Measurements from ENCODE around the gene TAGLN3.

Gene TAGLN3

DNA sequence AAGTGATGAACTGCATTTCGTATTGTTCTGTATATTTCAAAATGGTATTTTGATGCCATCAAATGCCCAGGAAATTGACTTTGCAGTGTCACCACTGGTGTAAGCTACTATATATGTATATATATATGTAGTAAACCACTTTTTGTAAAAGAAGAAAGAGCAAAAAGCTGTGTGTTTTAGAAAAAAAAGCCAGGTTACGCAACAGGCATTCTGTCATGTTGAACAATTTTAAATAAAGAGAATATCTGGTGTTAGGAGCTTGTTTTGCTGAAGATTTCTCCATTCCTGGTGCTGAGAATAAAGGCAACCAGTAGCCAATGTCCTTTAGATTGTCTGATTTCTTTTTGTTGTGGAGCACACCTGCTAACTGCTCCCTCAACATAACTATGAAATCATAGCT, 23.6 kb upstream of the TAGLN3 start:
- in situ Hi-C loops (cut with MboI; ENCODE audit: low sequenced_read_pairs, unreplicated experiment) = no loop called here
- TF ChIP-seq, protein P1, sequence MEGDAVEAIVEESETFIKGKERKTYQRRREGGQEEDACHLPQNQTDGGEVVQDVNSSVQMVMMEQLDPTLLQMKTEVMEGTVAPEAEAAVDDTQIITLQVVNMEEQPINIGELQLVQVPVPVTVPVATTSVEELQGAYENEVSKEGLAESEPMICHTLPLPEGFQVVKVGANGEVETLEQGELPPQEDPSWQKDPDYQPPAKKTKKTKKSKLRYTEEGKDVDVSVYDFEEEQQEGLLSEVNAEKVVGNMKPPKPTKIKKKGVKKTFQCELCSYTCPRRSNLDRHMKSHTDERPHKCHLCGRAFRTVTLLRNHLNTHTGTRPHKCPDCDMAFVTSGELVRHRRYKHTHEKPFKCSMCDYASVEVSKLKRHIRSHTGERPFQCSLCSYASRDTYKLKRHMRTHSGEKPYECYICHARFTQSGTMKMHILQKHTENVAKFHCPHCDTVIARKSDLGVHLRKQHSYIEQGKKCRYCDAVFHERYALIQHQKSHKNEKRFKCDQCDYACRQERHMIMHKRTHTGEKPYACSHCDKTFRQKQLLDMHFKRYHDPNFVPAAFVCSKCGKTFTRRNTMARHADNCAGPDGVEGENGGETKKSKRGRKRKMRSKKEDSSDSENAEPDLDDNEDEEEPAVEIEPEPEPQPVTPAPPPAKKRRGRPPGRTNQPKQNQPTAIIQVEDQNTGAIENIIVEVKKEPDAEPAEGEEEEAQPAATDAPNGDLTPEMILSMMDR (IDR thresholded peaks at IDR 0.05; ENCODE audit: borderline replicate concordance, control extremely low read depth, extremely low read depth, insufficient read depth, missing control alignments) = no peak
- DNase-seq (ENCODE audit: low spot score) = no peak

DNA sequence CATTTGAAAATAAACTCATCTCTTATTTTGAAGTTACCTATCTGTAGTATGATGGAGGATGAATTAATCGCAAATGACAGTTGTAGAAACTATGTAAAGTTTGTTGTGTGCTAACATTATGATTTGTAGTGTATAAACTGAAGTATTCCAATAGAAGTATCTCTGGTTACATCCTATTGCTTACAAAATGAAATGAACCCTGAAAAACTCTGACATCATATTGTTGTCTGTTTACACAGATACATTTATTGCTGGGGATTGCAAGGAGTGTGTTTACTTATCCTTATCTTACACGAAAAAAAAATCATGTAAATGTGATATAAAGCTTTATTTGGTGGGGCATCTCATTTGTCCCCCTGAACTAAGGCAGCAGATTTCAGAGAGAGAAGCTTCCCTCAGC, 22.5 kb upstream of the TAGLN3 start:
- TF ChIP-seq, protein P1 (IDR thresholded peaks at IDR 0.05; ENCODE audit: borderline replicate concordance, control extremely low read depth, extremely low read depth, insufficient read depth, missing control alignments) = no peak
- DNase-seq (ENCODE audit: low spot score) = no peak
- in situ Hi-C loops (cut with MboI; ENCODE audit: low sequenced_read_pairs, unreplicated experiment) = no loop called here

- TF ChIP-seq, protein P1 (IDR thresholded peaks at IDR 0.05; ENCODE audit: borderline replicate concordance, control extremely low read depth, extremely low read depth, insufficient read depth, missing control alignments) = no peak
- peak; percentile 90 for DNase-seq (ENCODE audit: low spot score)
- in situ Hi-C loops (cut with MboI; ENCODE audit: low sequenced_read_pairs, unreplicated experiment) = no loop called here
Observed at GRCh38 chr3:111978583-111979433, 19.9 kb upstream of the TAGLN3 start, which contains the start of gene ABHD10. Gene ABHD10 (plus strand): TSS chr3:111979026. CDS start chr3:111979062, 36 bp downstream.

- peak; percentile 48 for DNase-seq (ENCODE audit: low spot score)
- TF ChIP-seq, protein P1 (IDR thresholded peaks at IDR 0.05; ENCODE audit: borderline replicate concordance, control extremely low read depth, extremely low read depth, insufficient read depth, missing control alignments) = no peak
- in situ Hi-C loops (cut with MboI; ENCODE audit: low sequenced_read_pairs, unreplicated experiment) = no loop called here
Observed at GRCh38 chr3:111979434-111980038, 19.2 kb upstream of the TAGLN3 start.

GRCh38 chr3:111980716-111981456, 17.8 kb upstream of the TAGLN3 start:
- TF ChIP-seq, protein P1 (IDR thresholded peaks at IDR 0.05; ENCODE audit: borderline replicate concordance, control extremely low read depth, extremely low read depth, insufficient read depth, missing control alignments) = no peak
- in situ Hi-C loops (cut with MboI; ENCODE audit: low sequenced_read_pairs, unreplicated experiment) = no loop called here
- DNase-seq (ENCODE audit: low spot score) = no peak

DNA sequence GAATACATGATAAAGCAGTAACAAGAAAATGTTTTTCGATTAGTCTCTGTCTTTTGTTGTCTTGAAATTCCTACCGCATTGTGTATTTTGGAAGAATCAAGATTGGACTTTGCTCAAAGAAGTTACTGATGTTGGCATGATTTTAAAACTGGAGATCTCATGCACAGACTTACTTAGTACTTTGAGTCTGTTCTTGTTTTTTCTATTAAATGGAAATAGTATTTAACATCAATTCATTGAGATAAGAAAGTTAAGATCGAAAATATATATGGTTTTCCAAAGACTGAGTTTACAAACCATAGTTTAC, 17.3 kb upstream of the TAGLN3 start:
- TF ChIP-seq, protein P1 (IDR thresholded peaks at IDR 0.05; ENCODE audit: borderline replicate concordance, control extremely low read depth, extremely low read depth, insufficient read depth, missing control alignments) = no peak
- in situ Hi-C loops (cut with MboI; ENCODE audit: low sequenced_read_pairs, unreplicated experiment) = no loop called here
- no peak for DNase-seq (ENCODE audit: low spot score)

All from GM13976 (cell line).